GM23338 (cell line): ENCODE measurements around the gene KRTAP4-9.

Source experiments
- CREB1 ChIP-seq: fragments of 250-450 bp; sonication (Bioruptor Pico); IDR thresholded peaks from 2 replicates; pipeline ENCODE4 v1.5.0; 2020; ENCODE audit warnings: low read depth, mild to moderate bottlenecking, moderate library complexity
- EZH2 ChIP-seq: fragments of 200-600 bp; sonication (generic); IDR thresholded peaks from one replicate; pipeline ENCODE4 v1.8.0; 2017; ENCODE audit warnings: antibody characterized with exemption, mild to moderate bottlenecking, low read depth; ENCODE audit not compliant: unreplicated experiment
- EZH2phosphoT487 ChIP-seq: fragments of 200-600 bp; sonication (generic); IDR thresholded peaks from one replicate; pipeline ENCODE4 v1.8.1; 2018; ENCODE audit warnings: antibody characterized with exemption; ENCODE audit not compliant: unreplicated experiment
- NANOG ChIP-seq: IDR thresholded peaks from 2 replicates; pipeline ENCODE4 v1.6.1; 2016; ENCODE audit warnings: antibody characterized with exemption, borderline replicate concordance
- POLR2AphosphoS5 ChIP-seq: IDR thresholded peaks from 2 replicates; pipeline ENCODE4 v1.6.1; 2016; ENCODE audit warnings: antibody characterized with exemption, low read depth
- STAT1 ChIP-seq: IDR thresholded peaks from one replicate; pipeline ENCODE4 v1.6.1; 2016; ENCODE audit warnings: antibody characterized with exemption; ENCODE audit not compliant: unreplicated experiment
- ZNF331 ChIP-seq: fragments of 250-450 bp; sonication (Bioruptor Pico); IDR thresholded peaks from 2 replicates; pipeline ENCODE4 v1.5.0; 2020; ENCODE audit warnings: low read depth, mild to moderate bottlenecking, moderate library complexity
- TF ChIP-seq, protein P1 (sequence below), 2 experiments: fragments of 200-600 bp in 1 of 2; sonication (generic) in 1 of 2; conservative IDR thresholded peaks; 2 replicates each; pipeline versions ENCODE4 v1.5.1 to v1.6.1; 2016 to 2017; ENCODE audit warnings: antibody characterized with exemption in 2 of 2, low read depth in 2 of 2, mild to moderate bottlenecking in 2 of 2, moderate library complexity in 1 of 2
- TF ChIP-seq, protein P2 (sequence below): IDR thresholded peaks from one replicate; pipeline ENCODE4 v1.6.1; 2018; ENCODE audit warnings: antibody characterized with exemption; ENCODE audit not compliant: unreplicated experiment

DNA sequence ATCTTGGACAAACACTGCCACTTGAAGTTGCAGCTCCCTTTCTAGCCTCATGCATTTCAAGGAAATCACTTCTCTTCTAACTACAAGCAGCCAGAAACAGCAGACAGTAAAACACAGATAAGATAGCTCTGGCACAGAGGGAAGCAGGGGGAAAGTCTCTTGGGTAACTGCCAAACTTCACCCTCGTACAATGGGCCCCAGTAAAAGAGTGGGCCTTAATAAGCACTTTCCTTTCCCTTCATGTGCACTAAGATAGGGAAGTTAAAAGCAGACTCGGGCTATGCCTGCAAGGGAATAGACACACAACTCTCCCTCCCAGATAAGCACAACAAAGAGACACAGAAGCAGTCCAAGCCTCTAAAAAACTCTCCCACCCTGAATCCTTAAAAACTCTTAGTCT, 48.7 kb downstream of the KRTAP4-9 start:
- TF ChIP-seq, protein P1, sequence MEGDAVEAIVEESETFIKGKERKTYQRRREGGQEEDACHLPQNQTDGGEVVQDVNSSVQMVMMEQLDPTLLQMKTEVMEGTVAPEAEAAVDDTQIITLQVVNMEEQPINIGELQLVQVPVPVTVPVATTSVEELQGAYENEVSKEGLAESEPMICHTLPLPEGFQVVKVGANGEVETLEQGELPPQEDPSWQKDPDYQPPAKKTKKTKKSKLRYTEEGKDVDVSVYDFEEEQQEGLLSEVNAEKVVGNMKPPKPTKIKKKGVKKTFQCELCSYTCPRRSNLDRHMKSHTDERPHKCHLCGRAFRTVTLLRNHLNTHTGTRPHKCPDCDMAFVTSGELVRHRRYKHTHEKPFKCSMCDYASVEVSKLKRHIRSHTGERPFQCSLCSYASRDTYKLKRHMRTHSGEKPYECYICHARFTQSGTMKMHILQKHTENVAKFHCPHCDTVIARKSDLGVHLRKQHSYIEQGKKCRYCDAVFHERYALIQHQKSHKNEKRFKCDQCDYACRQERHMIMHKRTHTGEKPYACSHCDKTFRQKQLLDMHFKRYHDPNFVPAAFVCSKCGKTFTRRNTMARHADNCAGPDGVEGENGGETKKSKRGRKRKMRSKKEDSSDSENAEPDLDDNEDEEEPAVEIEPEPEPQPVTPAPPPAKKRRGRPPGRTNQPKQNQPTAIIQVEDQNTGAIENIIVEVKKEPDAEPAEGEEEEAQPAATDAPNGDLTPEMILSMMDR (conservative IDR thresholded peaks at IDR 0.05; ENCODE audit: low read depth in 2 of 2): no peak
- TF ChIP-seq, protein P2, sequence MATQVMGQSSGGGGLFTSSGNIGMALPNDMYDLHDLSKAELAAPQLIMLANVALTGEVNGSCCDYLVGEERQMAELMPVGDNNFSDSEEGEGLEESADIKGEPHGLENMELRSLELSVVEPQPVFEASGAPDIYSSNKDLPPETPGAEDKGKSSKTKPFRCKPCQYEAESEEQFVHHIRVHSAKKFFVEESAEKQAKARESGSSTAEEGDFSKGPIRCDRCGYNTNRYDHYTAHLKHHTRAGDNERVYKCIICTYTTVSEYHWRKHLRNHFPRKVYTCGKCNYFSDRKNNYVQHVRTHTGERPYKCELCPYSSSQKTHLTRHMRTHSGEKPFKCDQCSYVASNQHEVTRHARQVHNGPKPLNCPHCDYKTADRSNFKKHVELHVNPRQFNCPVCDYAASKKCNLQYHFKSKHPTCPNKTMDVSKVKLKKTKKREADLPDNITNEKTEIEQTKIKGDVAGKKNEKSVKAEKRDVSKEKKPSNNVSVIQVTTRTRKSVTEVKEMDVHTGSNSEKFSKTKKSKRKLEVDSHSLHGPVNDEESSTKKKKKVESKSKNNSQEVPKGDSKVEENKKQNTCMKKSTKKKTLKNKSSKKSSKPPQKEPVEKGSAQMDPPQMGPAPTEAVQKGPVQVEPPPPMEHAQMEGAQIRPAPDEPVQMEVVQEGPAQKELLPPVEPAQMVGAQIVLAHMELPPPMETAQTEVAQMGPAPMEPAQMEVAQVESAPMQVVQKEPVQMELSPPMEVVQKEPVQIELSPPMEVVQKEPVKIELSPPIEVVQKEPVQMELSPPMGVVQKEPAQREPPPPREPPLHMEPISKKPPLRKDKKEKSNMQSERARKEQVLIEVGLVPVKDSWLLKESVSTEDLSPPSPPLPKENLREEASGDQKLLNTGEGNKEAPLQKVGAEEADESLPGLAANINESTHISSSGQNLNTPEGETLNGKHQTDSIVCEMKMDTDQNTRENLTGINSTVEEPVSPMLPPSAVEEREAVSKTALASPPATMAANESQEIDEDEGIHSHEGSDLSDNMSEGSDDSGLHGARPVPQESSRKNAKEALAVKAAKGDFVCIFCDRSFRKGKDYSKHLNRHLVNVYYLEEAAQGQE: no peak
- TF ChIP-seq EZH2 (no peak), EZH2phosphoT487 (no peak), POLR2AphosphoS5 (no peak), CREB1 (CRISPR knock-in tag) (no peak), ZNF331 (CRISPR knock-in tag) (no peak), STAT1 (no peak), NANOG (no peak)
